Tibial nerve (tissue), 3 donors: Measurements from ENCODE around the gene BMP4.
"Not testable (repeated sequence)": the region's sequence is repeated elsewhere in the genome, so short reads cannot be mapped to it uniquely, and the experiment has no call there.

Experiments used
- EP300 ChIP-seq, 2 donors: sonication (generic); formaldehyde crosslinking; IDR thresholded peaks; one replicate each; pipeline ENCODE4 v1.6.1; 2017; ENCODE audit warnings: antibody characterized with exemption in 2 of 2, mild to moderate bottlenecking in 1 of 2
- POLR2A ChIP-seq, 2 donors: fragments of 450-650 bp; IDR thresholded peaks; one replicate each; pipeline ENCODE4 v1.6.1; 2017; ENCODE audit warnings: antibody characterized with exemption in 2 of 2, mild to moderate bottlenecking in 2 of 2, moderate library complexity in 2 of 2

DNA sequence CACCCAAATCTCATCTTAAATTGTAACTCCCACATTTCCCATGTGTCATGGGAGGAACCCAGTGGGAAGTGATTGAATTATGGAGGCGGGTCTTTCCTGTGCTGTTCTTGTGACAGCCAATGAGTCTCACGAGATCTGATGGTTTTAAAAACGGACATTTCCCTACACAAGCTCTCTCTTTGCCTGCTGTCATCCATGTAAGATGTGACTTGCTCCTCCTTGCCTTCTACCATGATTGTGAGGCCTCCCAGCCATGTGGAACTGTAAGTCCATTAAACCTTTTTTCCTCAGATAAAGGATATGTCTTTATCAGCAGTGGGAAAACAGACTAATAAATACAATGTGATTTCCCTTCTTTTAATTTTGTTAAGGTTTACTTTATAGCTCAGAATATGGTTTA lies 30.1 kb upstream of the BMP4 start:
- TF ChIP-seq POLR2A, EP300 (IDR thresholded peaks at IDR 0.05): not testable (repeated sequence)
